ENCODE results near the gene GPC6.

DNA sequence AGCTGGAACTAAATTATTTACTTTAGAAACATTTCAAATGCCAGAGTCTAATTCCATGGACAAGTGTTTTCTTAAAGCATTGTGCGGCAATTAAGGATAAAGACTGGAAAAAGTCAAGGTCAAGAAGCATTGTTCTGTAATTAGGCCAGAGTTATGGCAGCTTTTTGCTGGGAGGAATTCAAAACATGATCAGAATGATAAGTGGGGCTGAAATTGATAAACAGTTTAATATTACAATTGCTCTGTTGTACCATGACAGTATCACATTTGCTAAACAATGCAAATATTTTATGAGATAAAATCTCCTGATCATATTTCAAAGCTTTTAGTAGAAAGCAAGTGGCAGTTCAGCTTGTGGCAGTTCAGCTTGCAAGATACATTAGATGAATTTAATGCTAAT, 513.7 kb downstream of the GPC6 start:
- TF ChIP-seq POLR2A (IDR thresholded peaks at IDR 0.05; ENCODE audit: borderline replicate concordance, extremely low read depth, insufficient read depth, insufficient read length) (no peak), RAD21 (IDR thresholded peaks at IDR 0.05; ENCODE audit: low read depth) (no peak)
- TF ChIP-seq, protein P1, sequence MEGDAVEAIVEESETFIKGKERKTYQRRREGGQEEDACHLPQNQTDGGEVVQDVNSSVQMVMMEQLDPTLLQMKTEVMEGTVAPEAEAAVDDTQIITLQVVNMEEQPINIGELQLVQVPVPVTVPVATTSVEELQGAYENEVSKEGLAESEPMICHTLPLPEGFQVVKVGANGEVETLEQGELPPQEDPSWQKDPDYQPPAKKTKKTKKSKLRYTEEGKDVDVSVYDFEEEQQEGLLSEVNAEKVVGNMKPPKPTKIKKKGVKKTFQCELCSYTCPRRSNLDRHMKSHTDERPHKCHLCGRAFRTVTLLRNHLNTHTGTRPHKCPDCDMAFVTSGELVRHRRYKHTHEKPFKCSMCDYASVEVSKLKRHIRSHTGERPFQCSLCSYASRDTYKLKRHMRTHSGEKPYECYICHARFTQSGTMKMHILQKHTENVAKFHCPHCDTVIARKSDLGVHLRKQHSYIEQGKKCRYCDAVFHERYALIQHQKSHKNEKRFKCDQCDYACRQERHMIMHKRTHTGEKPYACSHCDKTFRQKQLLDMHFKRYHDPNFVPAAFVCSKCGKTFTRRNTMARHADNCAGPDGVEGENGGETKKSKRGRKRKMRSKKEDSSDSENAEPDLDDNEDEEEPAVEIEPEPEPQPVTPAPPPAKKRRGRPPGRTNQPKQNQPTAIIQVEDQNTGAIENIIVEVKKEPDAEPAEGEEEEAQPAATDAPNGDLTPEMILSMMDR (IDR thresholded peaks at IDR 0.05 in 2 of 3, conservative IDR thresholded peaks at IDR 0.05 in 1 of 3; ENCODE audit: borderline replicate concordance in 1 of 3, insufficient read depth in 1 of 3, low read depth in 2 of 3, low read length in 2 of 3) = no peak
